ENCODE data around the gene CCDC93. TPM values are rescaled to one million over a fixed set of nuclear protein-coding genes. Genes with fewer than 3 reads are reported as not detected.

Gene CCDC93
- total RNA-seq, 1 donor from 2014 or later: 63.4 TPM

DNA sequence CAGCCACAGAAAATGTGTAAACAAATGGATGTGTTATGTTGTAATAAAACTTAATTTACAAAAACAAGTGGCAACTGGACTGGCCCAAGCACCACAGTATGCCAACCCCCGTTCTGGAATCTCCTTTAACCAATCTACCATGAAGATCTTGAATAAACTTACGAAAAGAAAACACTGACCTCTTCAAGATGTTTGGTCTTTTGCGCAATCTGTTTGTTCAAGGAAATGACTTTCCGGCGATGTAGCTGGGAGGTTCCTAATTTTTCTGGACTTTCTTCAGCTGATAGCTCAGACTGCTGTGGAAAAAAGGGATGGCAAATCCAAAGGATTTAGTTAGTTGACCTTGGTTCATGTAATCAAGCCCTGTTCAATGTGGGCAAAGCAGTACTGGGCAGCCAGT lies 55.7 kb downstream of the CCDC93 start:
- Mint-ChIP-seq H3K36me3 (ENCODE audit: insufficient read depth) (peaks cover 38% of the 10 kb centered on the region), H3K27ac (no peak overlapping the region), H3K27me3 (no peaks in the 10 kb centered on the region), H3K9me3 (ENCODE audit: low read depth) (no peaks in the 10 kb centered on the region), H3K4me1 (ENCODE audit: low read depth) (peaks cover 8% of the 10 kb centered on the region), H3K4me3 (ENCODE audit: low read depth) (no peak overlapping the region)
- TF ChIP-seq, protein P1, sequence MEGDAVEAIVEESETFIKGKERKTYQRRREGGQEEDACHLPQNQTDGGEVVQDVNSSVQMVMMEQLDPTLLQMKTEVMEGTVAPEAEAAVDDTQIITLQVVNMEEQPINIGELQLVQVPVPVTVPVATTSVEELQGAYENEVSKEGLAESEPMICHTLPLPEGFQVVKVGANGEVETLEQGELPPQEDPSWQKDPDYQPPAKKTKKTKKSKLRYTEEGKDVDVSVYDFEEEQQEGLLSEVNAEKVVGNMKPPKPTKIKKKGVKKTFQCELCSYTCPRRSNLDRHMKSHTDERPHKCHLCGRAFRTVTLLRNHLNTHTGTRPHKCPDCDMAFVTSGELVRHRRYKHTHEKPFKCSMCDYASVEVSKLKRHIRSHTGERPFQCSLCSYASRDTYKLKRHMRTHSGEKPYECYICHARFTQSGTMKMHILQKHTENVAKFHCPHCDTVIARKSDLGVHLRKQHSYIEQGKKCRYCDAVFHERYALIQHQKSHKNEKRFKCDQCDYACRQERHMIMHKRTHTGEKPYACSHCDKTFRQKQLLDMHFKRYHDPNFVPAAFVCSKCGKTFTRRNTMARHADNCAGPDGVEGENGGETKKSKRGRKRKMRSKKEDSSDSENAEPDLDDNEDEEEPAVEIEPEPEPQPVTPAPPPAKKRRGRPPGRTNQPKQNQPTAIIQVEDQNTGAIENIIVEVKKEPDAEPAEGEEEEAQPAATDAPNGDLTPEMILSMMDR (IDR thresholded peaks at IDR 0.05; ENCODE audit: unreplicated experiment): no peak
- DNase-seq (ENCODE audit: low spot score, unreplicated experiment): no peak

DNA sequence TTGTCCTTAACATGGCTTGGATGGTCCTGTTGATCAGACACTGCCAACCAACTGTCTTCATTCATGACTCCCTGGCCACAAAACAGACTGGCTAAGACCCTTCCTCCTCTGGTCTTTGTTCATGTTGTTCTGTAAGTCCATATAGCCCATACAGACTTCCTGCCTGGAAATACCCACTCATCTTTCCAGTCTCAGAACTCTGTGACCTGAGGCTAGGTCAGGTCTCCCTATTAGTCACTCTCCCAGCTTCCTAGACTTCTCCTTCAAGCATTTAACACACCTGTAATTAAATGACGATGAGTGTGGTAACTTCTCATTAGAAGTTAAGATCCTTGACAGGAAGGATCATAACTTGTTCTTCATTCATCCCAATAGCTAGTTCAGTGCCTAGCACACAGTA lies 56.3 kb downstream of the CCDC93 start:
- H3K4me3 Mint-ChIP-seq (ENCODE audit: low read depth): no peak overlapping the region
- H3K36me3 Mint-ChIP-seq (ENCODE audit: insufficient read depth): peaks cover 40% of the 10 kb centered on the region
- no peaks in the 10 kb centered on the region for H3K9me3 Mint-ChIP-seq (ENCODE audit: low read depth)
- TF ChIP-seq, protein P1 (IDR thresholded peaks at IDR 0.05; ENCODE audit: unreplicated experiment): no peak
- no peak overlapping the region for H3K27ac Mint-ChIP-seq
- peaks cover 9% of the 10 kb centered on the region for H3K4me1 Mint-ChIP-seq (ENCODE audit: low read depth)
- no peaks in the 10 kb centered on the region for H3K27me3 Mint-ChIP-seq
- DNase-seq (ENCODE audit: low spot score, unreplicated experiment): no peak

DNA sequence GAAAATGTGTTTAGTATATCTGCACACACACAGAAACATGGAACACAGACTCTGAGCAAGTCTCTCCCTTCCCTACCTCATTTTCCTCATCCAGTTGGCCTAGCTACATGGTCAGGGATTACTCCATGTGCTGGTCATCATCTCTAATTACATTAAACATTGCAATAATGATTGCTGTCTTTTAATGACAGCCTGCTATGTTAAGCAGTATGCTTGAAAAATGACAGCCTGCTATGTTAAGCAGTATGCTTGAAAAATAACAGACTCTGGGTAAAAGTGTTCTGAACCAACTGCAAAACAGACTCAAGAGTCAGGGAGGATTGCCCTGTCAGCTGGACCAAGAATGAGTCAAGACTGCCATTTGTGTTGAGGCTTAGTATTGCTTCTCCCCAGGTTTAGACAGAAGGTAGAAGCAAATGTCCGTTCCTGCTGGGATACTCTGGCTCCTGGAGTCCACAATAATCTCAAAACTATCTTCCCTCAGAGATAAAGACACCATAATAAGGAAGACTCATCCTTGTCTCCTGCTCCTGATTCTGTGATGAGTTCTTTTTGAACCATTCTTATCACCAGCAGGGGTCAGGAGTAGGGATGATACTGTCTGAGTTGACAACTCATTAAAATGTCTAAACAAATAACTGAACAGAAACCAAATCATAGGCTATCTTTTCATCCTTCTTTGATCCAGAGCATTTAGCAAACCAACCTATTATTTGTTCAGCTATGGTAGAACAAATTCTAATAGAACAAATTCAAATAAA lies 57.7 kb downstream of the CCDC93 start:
- peaks cover 11% of the 10 kb centered on the region for H3K4me1 Mint-ChIP-seq (ENCODE audit: low read depth)
- no peak overlapping the region for H3K4me3 Mint-ChIP-seq (ENCODE audit: low read depth)
- H3K27ac Mint-ChIP-seq: no peak overlapping the region
- DNase-seq (ENCODE audit: low spot score, unreplicated experiment): no peak
- TF ChIP-seq, protein P1 (IDR thresholded peaks at IDR 0.05; ENCODE audit: unreplicated experiment): no peak
- H3K36me3 Mint-ChIP-seq (ENCODE audit: insufficient read depth): peaks cover 37% of the 10 kb centered on the region
- no peaks in the 10 kb centered on the region for H3K27me3 Mint-ChIP-seq
- H3K9me3 Mint-ChIP-seq (ENCODE audit: low read depth): no peaks in the 10 kb centered on the region

GRCh38 chr2:117953231-117953630 lies 60.6 kb downstream of the CCDC93 start:
- peaks cover 6% of the 10 kb centered on the region for H3K4me1 Mint-ChIP-seq (ENCODE audit: low read depth)

GRCh38 chr2:117952701-117953100 lies 61.2 kb downstream of the CCDC93 start:
- no peak for DNase-seq (ENCODE audit: low spot score, unreplicated experiment)
- Mint-ChIP-seq H3K9me3 (ENCODE audit: low read depth) (no peaks in the 10 kb centered on the region), H3K36me3 (ENCODE audit: insufficient read depth) (peaks cover 33% of the 10 kb centered on the region), H3K4me3 (ENCODE audit: low read depth) (no peak overlapping the region), H3K27me3 (no peaks in the 10 kb centered on the region), H3K27ac (no peak overlapping the region), H3K4me1 (ENCODE audit: low read depth) (peaks cover 4% of the 10 kb centered on the region)
- TF ChIP-seq, protein P1 (IDR thresholded peaks at IDR 0.05; ENCODE audit: unreplicated experiment): no peak

More at GRCh38 chr2:117953231-117953630, 60.6 kb downstream of the CCDC93 start:
- Mint-ChIP-seq H3K36me3 (ENCODE audit: insufficient read depth) (peaks cover 34% of the 10 kb centered on the region), H3K4me3 (ENCODE audit: low read depth) (no peak overlapping the region), H3K9me3 (ENCODE audit: low read depth) (no peaks in the 10 kb centered on the region), H3K27me3 (no peaks in the 10 kb centered on the region), H3K27ac (no peak overlapping the region)
- DNase-seq (ENCODE audit: low spot score, unreplicated experiment): no peak
- TF ChIP-seq, protein P1 (IDR thresholded peaks at IDR 0.05; ENCODE audit: unreplicated experiment): no peak

Data from progenitor cell of endocrine pancreas (in vitro differentiated cells).